Measurements from ENCODE around the gene IFITM1. TPM values are rescaled to one million over a fixed set of nuclear protein-coding genes. Genes with fewer than 3 reads are reported as not detected.

Gene IFITM1
- polyA plus RNA-seq, 1 donor (not counting 4 experiments of a cell fraction or from before 2014, with no cell fraction given): 333 TPM

- TF ChIP-seq CTCF (optimal IDR thresholded peaks at IDR 0.05 in 1 of 3, IDR thresholded peaks at IDR 0.05 in 1 of 3, conservative IDR thresholded peaks at IDR 0.05 in 1 of 3; ENCODE audit: extremely low read depth in 1 of 3, insufficient read depth in 2 of 3, low read length in 3 of 3) (no peak), EZH2 (IDR thresholded peaks at IDR 0.05; ENCODE audit: low read length) (peak; percentile 66)
- peak overlapping the region; percentile 32 for H3K4me2 ChIP-seq (ENCODE audit: control insufficient read depth, extremely low read depth, insufficient read depth, low read depth, low read length)
- no peak overlapping the region for H3K9ac ChIP-seq (ENCODE audit: control insufficient read depth, extremely low read depth, insufficient read depth, low read length)
- no peaks in the 10 kb centered on the region for H3K36me3 ChIP-seq (ENCODE audit: control insufficient read depth in 2 of 2, extremely low read depth in 1 of 2, insufficient read depth in 2 of 2, low read length in 2 of 2)
- FAIRE-seq (no peak), DNase-seq (ENCODE audit: low read depth, low spot score) (no peak)
- peaks cover 56% of the 10 kb centered on the region for H3K27me3 ChIP-seq (ENCODE audit: control insufficient read depth, extremely low read depth, insufficient read depth, low read length)
- H3K27ac ChIP-seq (ENCODE audit: control insufficient read depth, insufficient read depth, low read length): no peak overlapping the region
- no peak overlapping the region for H2AFZ ChIP-seq (ENCODE audit: control insufficient read depth, low read length)
- no peaks in the 10 kb centered on the region for H3K9me3 ChIP-seq (ENCODE audit: control insufficient read depth, low read depth, low read length)
- H3K79me2 ChIP-seq (ENCODE audit: control insufficient read depth, insufficient read depth, low read length): no peaks in the 10 kb centered on the region
- no peaks in the 10 kb centered on the region for H3K4me1 ChIP-seq (ENCODE audit: control insufficient read depth, extremely low read depth, insufficient read depth, low read length)
- H4K20me1 ChIP-seq (ENCODE audit: control insufficient read depth, extremely low read depth, insufficient read depth, low read length): no peaks in the 10 kb centered on the region
- dilution Hi-C loops (cut with MboI; ENCODE audit: extremely low pct_ligation_motif_present, low sequenced_read_pairs): no loop called here
- peak overlapping the region in 1 of 3 experiments; percentile 6 for H3K4me3 ChIP-seq (ENCODE audit: control insufficient read depth in 2 of 3, extremely low read depth in 1 of 3, insufficient read depth in 2 of 3, low read depth in 1 of 3, low read length in 3 of 3)
- H3K9me1 ChIP-seq (ENCODE audit: control insufficient read depth, extremely low read depth, insufficient read depth, low read length): no peaks in the 10 kb centered on the region
Observed at GRCh38 chr11:279966-280705, 33.7 kb upstream of the IFITM1 start.

- Histone ChIP-seq H3K4me2 (ENCODE audit: control insufficient read depth, extremely low read depth, insufficient read depth, low read depth, low read length) (no peak overlapping the region), H3K9me1 (ENCODE audit: control insufficient read depth, extremely low read depth, insufficient read depth, low read length) (no peaks in the 10 kb centered on the region), H3K36me3 (ENCODE audit: control insufficient read depth in 2 of 2, extremely low read depth in 1 of 2, insufficient read depth in 2 of 2, low read length in 2 of 2) (no peaks in the 10 kb centered on the region), H2AFZ (ENCODE audit: control insufficient read depth, low read length) (no peak overlapping the region), H3K4me1 (ENCODE audit: control insufficient read depth, extremely low read depth, insufficient read depth, low read length) (no peaks in the 10 kb centered on the region), H3K79me2 (ENCODE audit: control insufficient read depth, insufficient read depth, low read length) (no peaks in the 10 kb centered on the region), H3K27ac (ENCODE audit: control insufficient read depth, insufficient read depth, low read length) (no peak overlapping the region), H3K9me3 (ENCODE audit: control insufficient read depth, low read depth, low read length) (no peaks in the 10 kb centered on the region), H3K27me3 (ENCODE audit: control insufficient read depth, extremely low read depth, insufficient read depth, low read length) (peaks cover 61% of the 10 kb centered on the region), H4K20me1 (ENCODE audit: control insufficient read depth, extremely low read depth, insufficient read depth, low read length) (no peaks in the 10 kb centered on the region), H3K4me3 (ENCODE audit: control insufficient read depth in 2 of 3, extremely low read depth in 1 of 3, insufficient read depth in 2 of 3, low read depth in 1 of 3, low read length in 3 of 3) (no peak overlapping the region), H3K9ac (ENCODE audit: control insufficient read depth, extremely low read depth, insufficient read depth, low read length) (no peak overlapping the region)
- TF ChIP-seq EZH2 (IDR thresholded peaks at IDR 0.05; ENCODE audit: low read length) (no peak), CTCF (optimal IDR thresholded peaks at IDR 0.05 in 1 of 3, IDR thresholded peaks at IDR 0.05 in 1 of 3, conservative IDR thresholded peaks at IDR 0.05 in 1 of 3; ENCODE audit: extremely low read depth in 1 of 3, insufficient read depth in 2 of 3, low read length in 3 of 3) (no peak)
- FAIRE-seq (no peak), DNase-seq (ENCODE audit: low read depth, low spot score) (no peak)
- dilution Hi-C loops (cut with MboI; ENCODE audit: extremely low pct_ligation_motif_present, low sequenced_read_pairs): no loop called here
Observed at GRCh38 chr11:280706-281485, 32.9 kb upstream of the IFITM1 start.

Measured in keratinocyte (primary cell).